SK-N-SH treated with all-trans-retinoic acid at 6 μM for 48 hours (cell line): ENCODE data around the gene ARVCF.

ENCODE experiments used
- ATAC-seq: fragments of 200-7000 bp; cut with Tn5 transposase; 3 replicates; pipeline ENCODE4 v1.9.1; 2020; ENCODE audit warnings: mild to moderate bottlenecking, moderate library complexity
- ARNTL ChIP-seq: fragments of 450-650 bp; formaldehyde crosslinking; IDR thresholded peaks from 2 replicates; pipeline ENCODE4 v1.5.0; 2020; ENCODE audit warnings: low read depth, mild to moderate bottlenecking, moderate library complexity, borderline replicate concordance
- BACH2 ChIP-seq: fragments of 250-450 bp; sonication (Bioruptor Pico); IDR thresholded peaks from 2 replicates; pipeline ENCODE4 v1.9.0; 2021; ENCODE audit warnings: mild to moderate bottlenecking, borderline replicate concordance
- CSRNP3 ChIP-seq: fragments of 250-450 bp; sonication (Bioruptor Pico); IDR thresholded peaks from 2 replicates; pipeline ENCODE4 v1.5.1; 2021; ENCODE audit warnings: mild to moderate bottlenecking, moderate library complexity
- ESRRG ChIP-seq: fragments of 250-450 bp; sonication (Bioruptor Pico); IDR thresholded peaks from 2 replicates; pipeline ENCODE4 v1.6.1; 2021; ENCODE audit warnings: mild to moderate bottlenecking
- ISL1 ChIP-seq: fragments of 250-450 bp; sonication (Bioruptor Pico); IDR thresholded peaks from 2 replicates; pipeline ENCODE4 v2.1.2; 2022; ENCODE audit warnings: mild to moderate bottlenecking, moderate library complexity
- OSR1 ChIP-seq: fragments of 250-450 bp; sonication (Bioruptor Pico); IDR thresholded peaks from 2 replicates; pipeline ENCODE4 v1.8.0; 2022; ENCODE audit warnings: moderate library complexity, mild to moderate bottlenecking, inconsistent platforms
- PATZ1 ChIP-seq: fragments of 250-450 bp; sonication (Bioruptor Pico); IDR thresholded peaks from 2 replicates; pipeline ENCODE4 v1.8.0; 2020; ENCODE audit warnings: mild to moderate bottlenecking, moderate library complexity, borderline replicate concordance
- POU6F1 ChIP-seq: fragments of 250-450 bp; sonication (Bioruptor Pico); IDR thresholded peaks from 2 replicates; pipeline ENCODE4 v1.8.0; 2021; ENCODE audit warnings: low read depth, mild to moderate bottlenecking, moderate library complexity, borderline replicate concordance
- RARB ChIP-seq: fragments of 250-450 bp; sonication (Bioruptor Pico); IDR thresholded peaks from 2 replicates; pipeline ENCODE4 v1.8.0; 2021; ENCODE audit warnings: mild to moderate bottlenecking, moderate library complexity
- SNAI2 ChIP-seq: fragments of 250-450 bp; sonication (Bioruptor Pico); IDR thresholded peaks from 2 replicates; pipeline ENCODE4 v1.5.0; 2020; ENCODE audit warnings: mild to moderate bottlenecking, moderate library complexity
- TCF4 ChIP-seq: fragments of 250-450 bp; sonication (Bioruptor Pico); IDR thresholded peaks from 2 replicates; pipeline ENCODE4 v1.8.0; 2021; ENCODE audit warnings: mild to moderate bottlenecking, moderate library complexity, borderline replicate concordance
- TOX ChIP-seq: fragments of 250-450 bp; sonication (Bioruptor Pico); IDR thresholded peaks from 2 replicates; pipeline ENCODE4 v1.8.0; 2021; ENCODE audit warnings: mild to moderate bottlenecking, moderate library complexity, borderline replicate concordance
- TSHZ2 ChIP-seq: fragments of 250-450 bp; sonication (Bioruptor Pico); IDR thresholded peaks from 2 replicates; pipeline ENCODE4 v1.5.0; 2020; ENCODE audit warnings: mild to moderate bottlenecking, moderate library complexity
- ZC3H10 ChIP-seq: fragments of 250-450 bp; sonication (Bioruptor Pico); IDR thresholded peaks from 2 replicates; pipeline ENCODE4 v1.5.1; 2021; ENCODE audit warnings: mild to moderate bottlenecking, moderate library complexity
- ZFP3 ChIP-seq: fragments of 250-450 bp; sonication (Bioruptor Pico); IDR thresholded peaks from 2 replicates; pipeline ENCODE4 v1.5.0; 2020; ENCODE audit warnings: mild to moderate bottlenecking, moderate library complexity
- ZFP30 ChIP-seq: fragments of 450-650 bp; formaldehyde crosslinking; IDR thresholded peaks from 2 replicates; pipeline ENCODE4 v1.5.0; 2022; ENCODE audit warnings: mild to moderate bottlenecking, moderate library complexity
- ZNF565 ChIP-seq: fragments of 450-650 bp; formaldehyde crosslinking; conservative IDR thresholded peaks from 2 replicates; pipeline ENCODE4 v1.5.0; 2020; ENCODE audit warnings: low read depth, mild to moderate bottlenecking, moderate library complexity
- ZNF70 ChIP-seq: fragments of 450-650 bp; formaldehyde crosslinking; IDR thresholded peaks from 2 replicates; pipeline ENCODE4 v1.5.0; 2020; ENCODE audit warnings: mild to moderate bottlenecking, moderate library complexity

Gene ARVCF

GRCh38 chr22:20001082-20001638, 15.5 kb downstream of the ARVCF start:
- TF ChIP-seq CSRNP3 (CRISPR knock-in tag) (no peak), ZFP3 (CRISPR knock-in tag) (no peak), ARNTL (no peak), BACH2 (CRISPR knock-in tag) (no peak), ZFP30 (no peak), TSHZ2 (no peak), ZNF565 (CRISPR knock-in tag) (no peak), POU6F1 (CRISPR knock-in tag) (no peak), SNAI2 (CRISPR knock-in tag) (no peak), TOX (CRISPR knock-in tag) (no peak), TCF4 (CRISPR knock-in tag) (no peak), ZNF70 (CRISPR knock-in tag) (no peak), ISL1 (CRISPR knock-in tag) (no peak), RARB (CRISPR knock-in tag) (no peak), ZC3H10 (CRISPR knock-in tag) (no peak), OSR1 (CRISPR knock-in tag) (no peak), ESRRG (no peak)

GRCh38 chr22:20000246-20001081, 16.2 kb downstream of the ARVCF start:
- TF ChIP-seq ARNTL (no peak), TSHZ2 (no peak), TCF4 (CRISPR knock-in tag) (no peak), PATZ1 (CRISPR knock-in tag) (no peak), POU6F1 (CRISPR knock-in tag) (no peak)
- TF ChIP-seq, all 23 proteins: peak for 0
- no peak for ATAC-seq

More at GRCh38 chr22:20001082-20001638, 15.5 kb downstream of the ARVCF start:
- ATAC-seq: no peak
